Measurements from ENCODE around the gene SPATC1L.

- no peak for TF ChIP-seq CTCF (IDR thresholded peaks at IDR 0.05; ENCODE audit: low read length)
- TF ChIP-seq EZH2 (IDR thresholded peaks at IDR 0.05; ENCODE audit: borderline replicate concordance, low read length): no peak
Measured at GRCh38 chr21:46122758-46123683, 61.2 kb downstream of the SPATC1L start.

Data from OCI-LY1 (cell line).